Breast epithelium (tissue), 3 donors: ENCODE measurements around the gene PCDHA3.

Experiments used
- CTCF ChIP-seq, 3 donors: fragments of 450-650 bp; IDR thresholded peaks; one replicate each; pipeline ENCODE4 v1.5.1; 2016 to 2017; ENCODE audit warnings: antibody characterized with exemption in 3 of 3, mild to moderate bottlenecking in 3 of 3, moderate library complexity in 3 of 3
- POLR2A ChIP-seq: fragments of 450-650 bp; IDR thresholded peaks from one replicate; pipeline ENCODE4 v1.6.1; 2016; ENCODE audit warnings: antibody characterized with exemption, mild to moderate bottlenecking, moderate library complexity

GRCh38 chr5:140821375-140822280, 20.8 kb downstream of the PCDHA3 start, which contains the start of gene PCDHA5:
- TF ChIP-seq CTCF (IDR thresholded peaks at IDR 0.05) (peak in 1 of 3 donors; percentile 14), POLR2A (no peak)
